ENCODE data around the gene TMEFF1.

The TMEFF1 gene

DNA sequence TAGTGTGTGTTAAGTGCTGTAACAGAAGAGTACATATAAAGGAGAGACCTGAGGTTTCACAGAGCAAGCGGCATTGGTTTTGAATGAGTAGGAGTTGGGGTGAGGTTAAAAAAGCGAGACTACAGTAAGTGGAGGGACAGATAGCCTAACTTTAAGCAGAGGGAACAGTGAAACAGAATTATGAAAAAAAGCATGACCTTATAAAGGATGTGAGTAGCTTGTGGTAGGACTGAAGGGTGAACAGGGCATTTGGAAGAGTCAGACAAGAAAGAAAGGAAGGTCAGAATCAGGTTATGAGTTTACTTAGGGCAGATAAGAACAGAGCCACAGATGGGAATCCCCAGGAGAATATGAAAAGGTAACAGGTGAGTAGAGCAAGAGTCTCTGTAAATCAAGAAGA is 23.5 kb upstream of the TMEFF1 start:
- TF ChIP-seq EZH2 (IDR thresholded peaks at IDR 0.05; ENCODE audit: borderline replicate concordance, low read length), result no peak
- TF ChIP-seq, protein P1, sequence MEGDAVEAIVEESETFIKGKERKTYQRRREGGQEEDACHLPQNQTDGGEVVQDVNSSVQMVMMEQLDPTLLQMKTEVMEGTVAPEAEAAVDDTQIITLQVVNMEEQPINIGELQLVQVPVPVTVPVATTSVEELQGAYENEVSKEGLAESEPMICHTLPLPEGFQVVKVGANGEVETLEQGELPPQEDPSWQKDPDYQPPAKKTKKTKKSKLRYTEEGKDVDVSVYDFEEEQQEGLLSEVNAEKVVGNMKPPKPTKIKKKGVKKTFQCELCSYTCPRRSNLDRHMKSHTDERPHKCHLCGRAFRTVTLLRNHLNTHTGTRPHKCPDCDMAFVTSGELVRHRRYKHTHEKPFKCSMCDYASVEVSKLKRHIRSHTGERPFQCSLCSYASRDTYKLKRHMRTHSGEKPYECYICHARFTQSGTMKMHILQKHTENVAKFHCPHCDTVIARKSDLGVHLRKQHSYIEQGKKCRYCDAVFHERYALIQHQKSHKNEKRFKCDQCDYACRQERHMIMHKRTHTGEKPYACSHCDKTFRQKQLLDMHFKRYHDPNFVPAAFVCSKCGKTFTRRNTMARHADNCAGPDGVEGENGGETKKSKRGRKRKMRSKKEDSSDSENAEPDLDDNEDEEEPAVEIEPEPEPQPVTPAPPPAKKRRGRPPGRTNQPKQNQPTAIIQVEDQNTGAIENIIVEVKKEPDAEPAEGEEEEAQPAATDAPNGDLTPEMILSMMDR (IDR thresholded peaks at IDR 0.05; ENCODE audit: low read length), result no peak
- H3K4me1 ChIP-seq (ENCODE audit: insufficient read depth, low read length, severe bottlenecking), result no peaks in the 10 kb centered on the region

DNA sequence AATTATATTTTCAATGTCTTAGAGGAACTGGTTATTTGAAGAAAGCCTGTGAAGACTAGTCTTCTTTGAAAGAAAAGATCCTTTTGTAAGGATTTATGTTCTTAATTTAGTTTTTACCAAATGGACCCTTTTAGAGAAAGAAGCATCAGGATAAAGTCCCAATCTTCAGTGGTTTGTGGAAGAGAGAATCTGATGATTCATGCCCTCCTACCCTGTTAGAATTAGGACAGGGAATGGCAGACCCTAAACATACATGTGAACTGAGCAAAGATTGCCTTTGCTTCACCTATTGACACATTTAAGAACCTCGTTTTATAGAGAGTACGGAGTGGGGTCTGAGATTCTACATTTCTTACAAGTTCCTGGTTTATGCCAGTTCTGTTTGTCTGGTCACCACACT is 20.1 kb upstream of the TMEFF1 start:
- Histone ChIP-seq H3K4me3 (ENCODE audit: low read depth, low read length, poor library complexity, severe bottlenecking) (no peak overlapping the region), H3K27me3 (ENCODE audit: insufficient read depth, low read length) (no peaks in the 10 kb centered on the region), H3K9me3 (ENCODE audit: low read length) (no peaks in the 10 kb centered on the region), H4K20me1 (ENCODE audit: insufficient read depth, low read length) (no peaks in the 10 kb centered on the region), H3K79me2 (ENCODE audit: insufficient read depth, low read length) (no peaks in the 10 kb centered on the region), H3K9ac (ENCODE audit: low read length) (no peak overlapping the region), H3K4me1 (ENCODE audit: insufficient read depth, low read length, severe bottlenecking) (no peaks in the 10 kb centered on the region), H3K9me2 (ENCODE audit: low read depth, low read length) (no peaks in the 10 kb centered on the region), H3K27ac (ENCODE audit: low read depth, low read length, poor library complexity, severe bottlenecking) (no peak overlapping the region), H3F3A (ENCODE audit: insufficient read depth, low read length) (no peaks in the 10 kb centered on the region), H3K36me3 (ENCODE audit: insufficient read depth, low read length) (peaks cover 21% of the 10 kb centered on the region), H2AFZ (ENCODE audit: low read length) (no peak overlapping the region), H3K4me2 (ENCODE audit: low read length) (no peak overlapping the region)
- TF ChIP-seq EZH2 (IDR thresholded peaks at IDR 0.05; ENCODE audit: borderline replicate concordance, low read length), result no peak
- TF ChIP-seq, protein P1 (IDR thresholded peaks at IDR 0.05; ENCODE audit: low read length), result no peak

More for the DNA sequence above, 23.5 kb upstream of the TMEFF1 start:
- no peak overlapping the region for H2AFZ ChIP-seq (ENCODE audit: low read length)
- H4K20me1 ChIP-seq (ENCODE audit: insufficient read depth, low read length), result no peaks in the 10 kb centered on the region
- H3K79me2 ChIP-seq (ENCODE audit: insufficient read depth, low read length), result no peaks in the 10 kb centered on the region
- no peak overlapping the region for H3K4me2 ChIP-seq (ENCODE audit: low read length)
- H3K9me2 ChIP-seq (ENCODE audit: low read depth, low read length), result no peaks in the 10 kb centered on the region
- peaks cover 26% of the 10 kb centered on the region for H3K36me3 ChIP-seq (ENCODE audit: insufficient read depth, low read length)
- no peak overlapping the region for H3K27ac ChIP-seq (ENCODE audit: low read depth, low read length, poor library complexity, severe bottlenecking)
- H3K9ac ChIP-seq (ENCODE audit: low read length), result no peak overlapping the region
- no peaks in the 10 kb centered on the region for H3K9me3 ChIP-seq (ENCODE audit: low read length)
- no peaks in the 10 kb centered on the region for H3K27me3 ChIP-seq (ENCODE audit: insufficient read depth, low read length)
- H3F3A ChIP-seq (ENCODE audit: insufficient read depth, low read length), result no peaks in the 10 kb centered on the region
- no peak overlapping the region for H3K4me3 ChIP-seq (ENCODE audit: low read depth, low read length, poor library complexity, severe bottlenecking)

DNA sequence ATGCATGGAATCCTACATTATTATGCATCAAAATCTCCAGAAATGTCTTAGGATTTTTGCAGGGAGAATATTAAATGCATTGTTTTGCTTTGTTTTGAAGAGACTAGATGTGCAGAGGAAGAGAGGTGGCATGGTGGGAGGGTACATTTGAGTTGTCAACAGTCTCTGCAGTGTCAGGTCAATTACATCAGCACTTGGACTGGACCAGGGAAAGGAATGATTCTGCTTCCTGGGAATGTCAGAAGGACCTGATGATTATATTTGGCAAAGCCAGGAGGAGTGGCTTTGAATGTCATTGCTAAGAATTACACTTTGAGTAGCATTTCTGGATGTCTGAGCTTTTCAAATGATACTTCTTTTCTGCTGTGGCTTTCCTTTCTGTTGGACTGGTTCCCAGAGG is 17.5 kb upstream of the TMEFF1 start:
- Histone ChIP-seq H3K4me2 (ENCODE audit: low read length) (no peak overlapping the region), H3K36me3 (ENCODE audit: insufficient read depth, low read length) (peaks cover 21% of the 10 kb centered on the region), H3K27me3 (ENCODE audit: insufficient read depth, low read length) (no peaks in the 10 kb centered on the region), H3F3A (ENCODE audit: insufficient read depth, low read length) (no peaks in the 10 kb centered on the region), H4K20me1 (ENCODE audit: insufficient read depth, low read length) (no peaks in the 10 kb centered on the region), H3K9ac (ENCODE audit: low read length) (no peak overlapping the region), H3K4me3 (ENCODE audit: low read depth, low read length, poor library complexity, severe bottlenecking) (no peak overlapping the region), H3K27ac (ENCODE audit: low read depth, low read length, poor library complexity, severe bottlenecking) (no peak overlapping the region), H3K79me2 (ENCODE audit: insufficient read depth, low read length) (no peaks in the 10 kb centered on the region), H3K9me3 (ENCODE audit: low read length) (no peaks in the 10 kb centered on the region), H2AFZ (ENCODE audit: low read length) (no peak overlapping the region), H3K9me2 (ENCODE audit: low read depth, low read length) (no peaks in the 10 kb centered on the region), H3K4me1 (ENCODE audit: insufficient read depth, low read length, severe bottlenecking) (no peaks in the 10 kb centered on the region)
- no peak for TF ChIP-seq EZH2 (IDR thresholded peaks at IDR 0.05; ENCODE audit: borderline replicate concordance, low read length)
- TF ChIP-seq, protein P1 (IDR thresholded peaks at IDR 0.05; ENCODE audit: low read length), result no peak

Measured in OCI-LY1 (cell line).